Heart left ventricle (tissue), 13 donors: Measurements from ENCODE around the gene LRRC14B.

ENCODE experiments used
- POLR2A ChIP-seq, 2 donors: fragments of 450-650 bp; IDR thresholded peaks; one replicate each; pipeline ENCODE4 v1.6.1; 2017; ENCODE audit warnings: antibody characterized with exemption in 2 of 2, mild to moderate bottlenecking in 2 of 2, moderate library complexity in 2 of 2
- TF ChIP-seq, protein P1 (sequence below), 12 donors: fragments of 200-600 bp; sonication (generic) in 4 of 12; IDR thresholded peaks; one replicate each; pipeline versions ENCODE4 v1.5.0 to v1.8.0; 2018 to 2022; ENCODE audit warnings: antibody characterized with exemption in 12 of 12, mild to moderate bottlenecking in 5 of 12
- donor health status: ischemic (EF 13 %, LVEDD 7.1; RV severe dilation, severe dysfunction).
- donor health status: DM: no; HTN: yes; CAD: no.
- donor health status: DM: no; HTN: no; CAD: no.
- donor health status: ischemic (EF 25% LVEDD 6.9; RV normal size, moderate dysfunction).
- donor health status: ischemic (EF 25% LVEDD 5.7; RV mildly dilated, moderate dysfunction).
- donor health status: ischemic (EF 35%, LVEDD 5.7; RV mildly dilated, moderate dysfunction).
- donor health status: nonischemic (EF 11% LVEDD 7.7; RV severe dilation, severe dysfunction).
- donor health status: DM: yes; HTN: yes; CAD: no.
- donor health status: PGD.
- donor health status: ischemic (EF 29% LVEDD 5.4; RV normal size, mild dysfunction).
- donor health status: nonischemic (EF 23%, LVEDD 6.1; RV moderate dilation, normal function).

- TF ChIP-seq, protein P1, sequence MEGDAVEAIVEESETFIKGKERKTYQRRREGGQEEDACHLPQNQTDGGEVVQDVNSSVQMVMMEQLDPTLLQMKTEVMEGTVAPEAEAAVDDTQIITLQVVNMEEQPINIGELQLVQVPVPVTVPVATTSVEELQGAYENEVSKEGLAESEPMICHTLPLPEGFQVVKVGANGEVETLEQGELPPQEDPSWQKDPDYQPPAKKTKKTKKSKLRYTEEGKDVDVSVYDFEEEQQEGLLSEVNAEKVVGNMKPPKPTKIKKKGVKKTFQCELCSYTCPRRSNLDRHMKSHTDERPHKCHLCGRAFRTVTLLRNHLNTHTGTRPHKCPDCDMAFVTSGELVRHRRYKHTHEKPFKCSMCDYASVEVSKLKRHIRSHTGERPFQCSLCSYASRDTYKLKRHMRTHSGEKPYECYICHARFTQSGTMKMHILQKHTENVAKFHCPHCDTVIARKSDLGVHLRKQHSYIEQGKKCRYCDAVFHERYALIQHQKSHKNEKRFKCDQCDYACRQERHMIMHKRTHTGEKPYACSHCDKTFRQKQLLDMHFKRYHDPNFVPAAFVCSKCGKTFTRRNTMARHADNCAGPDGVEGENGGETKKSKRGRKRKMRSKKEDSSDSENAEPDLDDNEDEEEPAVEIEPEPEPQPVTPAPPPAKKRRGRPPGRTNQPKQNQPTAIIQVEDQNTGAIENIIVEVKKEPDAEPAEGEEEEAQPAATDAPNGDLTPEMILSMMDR (IDR thresholded peaks at IDR 0.05): no peak
- no peak for TF ChIP-seq POLR2A (IDR thresholded peaks at IDR 0.05)
Measured at GRCh38 chr5:185095-186070, 5.9 kb upstream of the LRRC14B start.
